Endometrial microvascular endothelial cells (primary cell): Measurements from ENCODE around the gene OR2C3. TPM values are rescaled to one million over a fixed set of nuclear protein-coding genes. Genes with fewer than 3 reads are reported as not detected.
"Not testable (repeated sequence)": the region's sequence is repeated elsewhere in the genome, so short reads cannot be mapped to it uniquely, and the experiment has no call there.

Experiments
- in situ Hi-C: cut with HindIII; loops from 2 replicates; pipeline ENCODE4 v1.10.0; 2017; ENCODE audit warnings: low sequenced_read_pairs, low pct_unique_long_range_greater_than_20kb; ENCODE audit errors: inconsistent ontology term
- total RNA-seq: library from RNA; depleted of rRNA; stranded (reverse); fragments of >200 nt; gene quantifications from one replicate; pipeline ENCODE4 v1.2.3, GENCODE V29; 2015; ENCODE audit errors: inconsistent ontology term

Gene OR2C3
- total RNA-seq, 1 donor from 2014 or later: not detected

GRCh38 chr1:247528812-247529474, 7.3 kb downstream of the OR2C3 start:
- in situ Hi-C loops: no loop called here

- in situ Hi-C loops: not testable (repeated sequence)
Observed at GRCh38 chr1:247521886-247522285, 14.4 kb downstream of the OR2C3 start.

- in situ Hi-C loops: no loop called here
Observed at GRCh38 chr1:247518613-247518891, 17.7 kb downstream of the OR2C3 start.

GRCh38 chr1:247517795-247518612, 18.2 kb downstream of the OR2C3 start:
- in situ Hi-C loops: no loop called here

- in situ Hi-C loops: no loop called here
Observed at GRCh38 chr1:247506831-247507230, 29.4 kb downstream of the OR2C3 start.

DNA sequence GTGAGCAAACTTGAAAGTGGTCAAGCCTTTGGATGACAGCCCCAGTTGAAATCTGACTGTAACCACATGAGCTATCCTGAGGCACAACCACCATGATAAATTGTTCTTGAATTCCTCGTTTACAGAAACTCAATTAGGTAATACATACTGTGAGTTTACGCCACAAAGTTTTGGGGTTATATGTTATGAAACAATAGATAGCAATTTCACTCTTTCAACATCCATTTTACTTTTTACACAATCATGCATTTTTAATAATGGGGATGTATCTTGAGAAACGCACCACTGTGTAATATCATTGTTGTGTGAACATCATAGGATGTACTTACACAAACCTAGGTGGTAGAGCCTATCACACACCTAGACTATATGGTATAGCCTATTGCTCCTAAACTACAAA, 35.4 kb downstream of the OR2C3 start:
- in situ Hi-C loops: no loop called here

- in situ Hi-C loops: no loop called here
Observed at GRCh38 chr1:247496581-247497285, 39.5 kb downstream of the OR2C3 start.

- in situ Hi-C loops: no loop called here
Observed at GRCh38 chr1:247494767-247495166, 41.5 kb downstream of the OR2C3 start.

- in situ Hi-C loops: no loop called here
Observed at GRCh38 chr1:247493106-247493505, 43.1 kb downstream of the OR2C3 start.

DNA sequence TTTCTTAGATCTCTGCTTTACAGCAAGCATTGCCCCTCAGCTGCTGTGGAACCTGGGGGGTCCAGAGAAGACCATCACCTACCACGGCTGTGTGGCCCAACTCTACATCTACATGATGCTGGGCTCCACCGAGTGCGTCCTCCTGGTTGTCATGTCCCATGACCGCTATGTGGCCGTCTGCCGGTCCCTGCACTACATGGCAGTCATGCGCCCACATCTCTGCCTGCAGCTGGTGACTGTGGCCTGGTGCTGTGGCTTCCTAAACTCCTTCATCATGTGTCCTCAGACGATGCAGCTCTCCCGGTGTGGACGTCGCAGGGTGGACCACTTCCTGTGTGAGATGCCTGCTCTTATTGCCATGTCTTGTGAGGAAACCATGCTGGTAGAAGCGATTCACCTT, 44.9 kb downstream of the OR2C3 start:
- in situ Hi-C loops: no loop called here

DNA sequence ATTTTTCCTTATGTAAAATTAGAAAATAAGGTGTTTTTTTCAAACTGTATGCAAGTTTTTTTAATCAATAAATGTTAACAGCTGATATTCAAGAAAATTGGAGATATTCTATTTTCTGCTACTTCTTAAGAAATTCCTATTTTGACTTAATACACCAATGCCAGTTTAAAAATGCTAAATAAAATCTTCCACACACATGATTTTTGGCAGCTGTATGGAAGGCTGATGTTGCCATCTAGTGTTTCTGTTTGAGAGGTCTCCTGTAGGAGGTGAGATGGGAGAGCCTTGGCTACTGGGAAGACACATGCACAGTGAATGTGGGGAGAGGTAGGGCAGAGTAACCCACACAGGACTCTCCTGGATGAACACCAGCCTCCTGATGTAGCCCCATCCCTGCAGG, 49.2 kb downstream of the OR2C3 start:
- in situ Hi-C loops: no loop called here

DNA sequence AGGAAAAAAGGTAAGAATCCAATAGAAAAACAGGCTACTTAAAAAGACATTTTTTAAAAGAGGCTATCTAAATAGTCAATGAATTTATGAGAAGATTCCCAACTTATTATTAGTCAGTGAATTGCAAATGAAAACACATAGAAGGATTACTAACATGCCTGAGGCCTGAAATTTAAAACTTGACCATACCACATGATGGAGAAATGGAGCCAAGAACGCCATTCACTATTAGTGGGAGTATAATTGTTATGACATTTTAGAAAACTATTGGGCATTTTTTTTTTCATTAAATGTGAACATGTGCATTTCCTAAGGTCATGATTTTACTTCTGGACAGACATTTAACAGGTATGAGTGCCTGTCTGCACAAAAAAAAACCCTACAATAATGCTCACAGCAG, 53.5 kb downstream of the OR2C3 start:
- in situ Hi-C loops: no loop called here

GRCh38 chr1:247476328-247477058, 59.7 kb downstream of the OR2C3 start:
- in situ Hi-C loops: not testable (repeated sequence)

DNA sequence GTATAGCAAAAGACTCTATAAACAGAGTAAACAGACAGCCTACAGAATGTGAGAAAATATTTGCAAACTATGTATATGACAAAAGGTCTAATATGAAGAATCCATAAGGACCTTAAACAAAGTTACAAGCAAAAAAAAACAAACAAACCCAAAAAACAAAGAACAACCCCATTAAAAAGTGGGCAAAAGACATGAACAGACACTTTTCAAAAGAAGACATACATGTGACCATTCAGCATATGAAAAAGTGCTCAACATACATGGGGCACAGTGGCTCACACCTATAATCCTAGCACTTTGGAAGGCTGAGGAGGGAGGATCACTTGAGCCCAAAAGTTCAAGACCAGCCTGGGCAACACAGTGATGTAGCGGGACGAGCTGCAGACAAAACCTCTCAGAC, 60.4 kb downstream of the OR2C3 start:
- in situ Hi-C loops: no loop called here

Other genes starting within 250 kb of the OR2C3 start
- 30.8 TPM for gene ZNF496, start 204.6 kb downstream of the OR2C3 start, total RNA-seq
- 4.7 TPM for gene NLRP3, start 120.3 kb downstream of the OR2C3 start, total RNA-seq
- not detected for gene OR2B11, start 78.3 kb downstream of the OR2C3 start, total RNA-seq
- not detected for gene GCSAML, start 12.7 kb upstream of the OR2C3 start, total RNA-seq
- gene OR2G2, start 51.9 kb upstream of the OR2C3 start, total RNA-seq: not detected
- gene OR2G3, start 69.1 kb upstream of the OR2C3 start, total RNA-seq: not detected
- not detected for gene OR13G1, start 143.3 kb upstream of the OR2C3 start, total RNA-seq
- not detected for gene OR6F1, start 180.2 kb upstream of the OR2C3 start, total RNA-seq
- not detected for gene OR14K1, start 202.2 kb upstream of the OR2C3 start, total RNA-seq
- gene OR14A2, start 211.7 kb upstream of the OR2C3 start, total RNA-seq: not detected
- not detected for gene OR1C1, start 224.1 kb upstream of the OR2C3 start, total RNA-seq